ENCODE data around the gene GLIS1. TPM values are rescaled to one million over a fixed set of nuclear protein-coding genes. Genes with fewer than 3 reads are reported as not detected.

Gene GLIS1
- polyA plus RNA-seq, 3 donors, result not detected

DNA sequence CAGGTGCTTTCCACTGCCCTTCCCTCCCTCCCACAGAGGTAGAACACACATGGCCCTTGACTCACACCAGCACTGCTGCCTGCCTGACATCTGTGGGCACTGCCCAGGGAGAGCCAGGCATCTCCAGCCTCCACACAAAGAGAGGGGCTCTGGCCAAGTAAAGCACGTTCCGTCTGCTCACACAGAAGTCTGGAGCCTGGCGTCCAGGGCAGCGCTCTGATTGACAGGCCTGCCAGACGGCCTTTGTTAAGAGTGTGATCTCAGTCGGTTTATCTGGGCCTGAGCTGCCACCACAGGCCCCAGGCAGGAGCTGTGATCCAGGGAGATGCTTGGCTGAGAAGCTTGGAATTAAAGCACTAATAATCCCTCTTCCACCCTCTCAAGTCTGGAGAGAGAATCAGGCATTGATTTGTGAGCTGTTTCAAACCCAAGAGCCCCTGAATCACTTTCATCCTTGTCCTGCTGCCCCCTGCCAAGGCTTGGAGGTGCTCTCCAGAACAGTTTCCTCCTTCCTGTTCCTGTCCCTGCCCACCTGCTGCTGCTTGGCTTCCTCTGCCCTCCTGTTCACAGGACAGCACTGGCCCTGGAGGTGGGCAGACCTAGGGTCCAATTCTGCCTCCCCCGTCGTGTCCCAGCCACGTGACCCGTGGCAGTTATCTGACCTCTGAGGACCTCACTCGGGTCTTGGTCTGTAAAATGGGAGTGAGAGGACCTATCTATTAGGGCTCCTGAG lies 276.0 kb downstream of the GLIS1 start:
- no peaks in the 10 kb centered on the region for H3K27me3 ChIP-seq (ENCODE audit: control insufficient read depth in 2 of 2, insufficient read depth in 2 of 2, low read length in 2 of 2)
- Mint-ChIP-seq H3K4me3 (no peak overlapping the region), H3K36me3 (no peaks in the 10 kb centered on the region), H3K27me3 (ENCODE audit: low read depth in 3 of 3) (peaks cover 0 to 1% (median 0%) of the 10 kb centered on the region in 3 donors), H3K4me1 (peaks cover 4% of the 10 kb centered on the region), H3K9me3 (peaks cover 0 to 2% (median 0%) of the 10 kb centered on the region in 7 donors), H3K27ac (no peak overlapping the region)
- no peaks in the 10 kb centered on the region for H3K4me1 ChIP-seq (ENCODE audit: control insufficient read depth in 1 of 2, insufficient read depth in 2 of 2, low read length in 2 of 2)
- no peaks in the 10 kb centered on the region for H3K36me3 ChIP-seq (replicated peaks in 1 of 2; ENCODE audit: control insufficient read depth in 1 of 2, insufficient read depth in 2 of 2, low read length in 2 of 2)
- H3K4me3 ChIP-seq (replicated peaks in 1 of 3; ENCODE audit: low read depth in 2 of 3, low read length in 3 of 3), result no peak overlapping the region
- intact Hi-C loops (cut with micrococcal nuclease), result no loop called here
- no peak for DNase-seq
- TF ChIP-seq, protein P1, sequence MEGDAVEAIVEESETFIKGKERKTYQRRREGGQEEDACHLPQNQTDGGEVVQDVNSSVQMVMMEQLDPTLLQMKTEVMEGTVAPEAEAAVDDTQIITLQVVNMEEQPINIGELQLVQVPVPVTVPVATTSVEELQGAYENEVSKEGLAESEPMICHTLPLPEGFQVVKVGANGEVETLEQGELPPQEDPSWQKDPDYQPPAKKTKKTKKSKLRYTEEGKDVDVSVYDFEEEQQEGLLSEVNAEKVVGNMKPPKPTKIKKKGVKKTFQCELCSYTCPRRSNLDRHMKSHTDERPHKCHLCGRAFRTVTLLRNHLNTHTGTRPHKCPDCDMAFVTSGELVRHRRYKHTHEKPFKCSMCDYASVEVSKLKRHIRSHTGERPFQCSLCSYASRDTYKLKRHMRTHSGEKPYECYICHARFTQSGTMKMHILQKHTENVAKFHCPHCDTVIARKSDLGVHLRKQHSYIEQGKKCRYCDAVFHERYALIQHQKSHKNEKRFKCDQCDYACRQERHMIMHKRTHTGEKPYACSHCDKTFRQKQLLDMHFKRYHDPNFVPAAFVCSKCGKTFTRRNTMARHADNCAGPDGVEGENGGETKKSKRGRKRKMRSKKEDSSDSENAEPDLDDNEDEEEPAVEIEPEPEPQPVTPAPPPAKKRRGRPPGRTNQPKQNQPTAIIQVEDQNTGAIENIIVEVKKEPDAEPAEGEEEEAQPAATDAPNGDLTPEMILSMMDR (IDR thresholded peaks at IDR 0.05), result no peak
- WGBS (ENCODE audit: insufficient coverage), result 94% methylated on average over 10 of the region's 11 CpGs
- H4K20me1 ChIP-seq (ENCODE audit: insufficient read depth, low read length), result no peaks in the 10 kb centered on the region
- H3K4me2 ChIP-seq (replicated peaks; ENCODE audit: extremely low read depth, low read length, poor library complexity, severe bottlenecking), result no peak overlapping the region
- no peaks in the 10 kb centered on the region for H3K9me3 ChIP-seq (replicated peaks in 1 of 2; ENCODE audit: control insufficient read depth in 1 of 2, insufficient read depth in 1 of 2, low read length in 2 of 2)
- no peaks in the 10 kb centered on the region for H3K79me2 ChIP-seq (ENCODE audit: insufficient read depth, low read length)
- H3K9ac ChIP-seq (ENCODE audit: insufficient read depth, low read length, poor library complexity, severe bottlenecking), result no peak overlapping the region
- H2AFZ ChIP-seq (ENCODE audit: insufficient read depth, low read depth, low read length, poor library complexity, severe bottlenecking), result no peak overlapping the region
- H3K27ac ChIP-seq (ENCODE audit: low read depth in 1 of 2, low read length in 2 of 2), result no peak overlapping the region

DNA sequence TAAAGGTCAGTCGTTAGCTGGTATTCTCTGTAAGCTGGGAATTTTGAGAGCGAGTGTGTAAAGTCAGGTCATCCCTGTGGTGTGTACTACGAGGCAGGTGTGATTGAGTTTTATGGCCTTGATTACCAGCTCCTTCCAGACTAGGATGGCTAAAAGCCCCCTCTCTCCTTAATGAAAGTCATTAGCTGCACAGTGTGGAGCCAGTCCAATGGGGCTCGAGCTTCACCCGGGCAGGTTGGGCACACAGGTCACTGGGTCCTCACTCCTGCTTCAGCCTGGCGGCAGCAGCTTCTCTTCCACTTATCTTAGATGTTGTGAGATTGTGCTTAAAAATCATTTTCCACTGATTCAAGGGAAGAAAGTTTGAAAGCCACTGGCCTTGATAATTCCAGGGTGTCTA lies 276.8 kb downstream of the GLIS1 start:
- no peak for DNase-seq

More for the DNA sequence above, 276.8 kb downstream of the GLIS1 start:
- Mint-ChIP-seq H3K36me3 (no peaks in the 10 kb centered on the region), H3K9me3 (peaks cover 0 to 2% (median 0%) of the 10 kb centered on the region in 7 donors), H3K27me3 (ENCODE audit: low read depth in 3 of 3) (peaks cover 0 to 1% (median 0%) of the 10 kb centered on the region in 3 donors), H3K4me3 (no peak overlapping the region), H3K27ac (no peak overlapping the region), H3K4me1 (no peaks in the 10 kb centered on the region)
- no peaks in the 10 kb centered on the region for H3K79me2 ChIP-seq (ENCODE audit: insufficient read depth, low read length)
- no peaks in the 10 kb centered on the region for H3K9me3 ChIP-seq (replicated peaks in 1 of 2; ENCODE audit: control insufficient read depth in 1 of 2, insufficient read depth in 1 of 2, low read length in 2 of 2)
- TF ChIP-seq, protein P1 (IDR thresholded peaks at IDR 0.05), result no peak
- no peak overlapping the region for H2AFZ ChIP-seq (ENCODE audit: insufficient read depth, low read depth, low read length, poor library complexity, severe bottlenecking)
- H3K27ac ChIP-seq (ENCODE audit: low read depth in 1 of 2, low read length in 2 of 2), result no peak overlapping the region
- no peak overlapping the region for H3K4me2 ChIP-seq (replicated peaks; ENCODE audit: extremely low read depth, low read length, poor library complexity, severe bottlenecking)
- no peak overlapping the region for H3K9ac ChIP-seq (ENCODE audit: insufficient read depth, low read length, poor library complexity, severe bottlenecking)
- H3K36me3 ChIP-seq (replicated peaks in 1 of 2; ENCODE audit: control insufficient read depth in 1 of 2, insufficient read depth in 2 of 2, low read length in 2 of 2), result no peaks in the 10 kb centered on the region
- no CpG with 5 or more reads among the region's 6 CpGs for WGBS (ENCODE audit: insufficient coverage)
- no peaks in the 10 kb centered on the region for H3K4me1 ChIP-seq (ENCODE audit: control insufficient read depth in 1 of 2, insufficient read depth in 2 of 2, low read length in 2 of 2)
- intact Hi-C loops (cut with micrococcal nuclease), result no loop called here
- H4K20me1 ChIP-seq (ENCODE audit: insufficient read depth, low read length), result no peaks in the 10 kb centered on the region
- H3K4me3 ChIP-seq (replicated peaks in 1 of 3; ENCODE audit: low read depth in 2 of 3, low read length in 3 of 3), result no peak overlapping the region
- H3K27me3 ChIP-seq (ENCODE audit: control insufficient read depth in 2 of 2, insufficient read depth in 2 of 2, low read length in 2 of 2), result no peaks in the 10 kb centered on the region
